Ecto neural progenitor cell (in vitro differentiated cells): Measurements from ENCODE around the gene ZNF701.
A peak's percentile ranks its signal among the peaks of the same experiment; 100 is the strongest.
"Not testable (repeated sequence)": the region's sequence is repeated elsewhere in the genome, so short reads cannot be mapped to it uniquely, and the experiment has no call there.

Experiments
- DNase-seq: peaks from one replicate; pipeline ENCODE4 v3.0.0-alpha.2; 2018; ENCODE audit warnings: low spot score

The ZNF701 gene

GRCh38 chr19:52570000-52570861 is at the start of gene ZNF701:
ZNF701 (plus strand) TSS chr19:52570287; CDS start chr19:52574148, 3,861 bp downstream.
- peak; percentile 97 for DNase-seq

GRCh38 chr19:52522551-52522950 is 47.5 kb upstream of the ZNF701 start:
- DNase-seq: no peak

GRCh38 chr19:52524086-52524485 is 46.0 kb upstream of the ZNF701 start:
- no peak for DNase-seq

- peak; percentile 97 for DNase-seq
These were observed 42.7 kb upstream of the ZNF701 start, which contains the start of gene ZNF808 for GRCh38 chr19:52527134-52527955. ZNF808 (plus strand) TSS chr19:52527668; CDS start chr19:52543285, 15,617 bp downstream.

GRCh38 chr19:52527956-52528351 is 42.1 kb upstream of the ZNF701 start:
- peak; percentile 50 for DNase-seq

- no peak for DNase-seq
These were observed 37.6 kb upstream of the ZNF701 start for GRCh38 chr19:52532480-52532879.

GRCh38 chr19:52533901-52534300 is 36.2 kb upstream of the ZNF701 start:
- DNase-seq: no peak

GRCh38 chr19:52535385-52535770 is 34.7 kb upstream of the ZNF701 start:
- not testable (repeated sequence) for DNase-seq

- peak; percentile 91 for DNase-seq
These were observed 34.2 kb upstream of the ZNF701 start for GRCh38 chr19:52535771-52536447.

- no peak for DNase-seq
These were observed 33.7 kb upstream of the ZNF701 start for GRCh38 chr19:52536448-52536800.

- not testable (repeated sequence) for DNase-seq
These were observed 31.3 kb upstream of the ZNF701 start for GRCh38 chr19:52538815-52539214.

- not testable (repeated sequence) for DNase-seq
These were observed 28.9 kb upstream of the ZNF701 start for GRCh38 chr19:52541176-52541575.

- DNase-seq: no peak
These were observed 28.5 kb upstream of the ZNF701 start for GRCh38 chr19:52541608-52542007.

GRCh38 chr19:52542541-52542940 is 27.5 kb upstream of the ZNF701 start:
- not testable (repeated sequence) for DNase-seq

- no peak for DNase-seq
These were observed 27.0 kb upstream of the ZNF701 start for GRCh38 chr19:52542984-52543664.

GRCh38 chr19:52554216-52554971 is 15.7 kb upstream of the ZNF701 start:
- no peak for DNase-seq

- DNase-seq: no peak
These were observed 12.7 kb upstream of the ZNF701 start for GRCh38 chr19:52557231-52557995.

GRCh38 chr19:52558732-52559445 is 11.2 kb upstream of the ZNF701 start:
- DNase-seq: not testable (repeated sequence)

- DNase-seq: not testable (repeated sequence)
These were observed 8.5 kb upstream of the ZNF701 start for GRCh38 chr19:52561611-52562010.

- no peak for DNase-seq
These were observed 4.0 kb upstream of the ZNF701 start for GRCh38 chr19:52566121-52566520.
